Activated gamma-delta T cell treated with Interleukin-2 at 50 U/mL for 16 hours (primary cell): ENCODE measurements around the gene DPH2.

Source experiments
- DNase-seq: peaks from one replicate; pipeline ENCODE4 v3.0.0-alpha.2; 2020

Gene DPH2

DNA sequence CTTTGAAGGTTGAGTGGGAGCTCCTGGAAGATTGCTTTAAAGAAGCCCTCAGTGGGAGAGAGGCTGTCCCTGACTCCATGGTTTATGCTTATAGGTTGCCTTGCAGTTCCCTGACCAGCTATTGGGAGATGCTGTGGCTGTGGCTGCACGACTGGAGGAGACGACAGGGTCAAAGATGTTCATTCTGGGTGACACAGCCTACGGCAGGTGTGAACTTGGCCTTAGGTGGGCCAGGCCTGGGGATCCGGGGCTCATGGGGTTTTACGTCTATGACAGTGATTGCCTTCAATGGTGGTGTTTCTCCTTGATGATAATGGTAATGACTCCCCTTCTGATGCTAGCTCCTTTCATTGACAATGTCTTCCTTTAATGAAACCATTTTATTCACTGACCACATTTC is 692 bp downstream of the DPH2 start:
- no peak for DNase-seq

DNA sequence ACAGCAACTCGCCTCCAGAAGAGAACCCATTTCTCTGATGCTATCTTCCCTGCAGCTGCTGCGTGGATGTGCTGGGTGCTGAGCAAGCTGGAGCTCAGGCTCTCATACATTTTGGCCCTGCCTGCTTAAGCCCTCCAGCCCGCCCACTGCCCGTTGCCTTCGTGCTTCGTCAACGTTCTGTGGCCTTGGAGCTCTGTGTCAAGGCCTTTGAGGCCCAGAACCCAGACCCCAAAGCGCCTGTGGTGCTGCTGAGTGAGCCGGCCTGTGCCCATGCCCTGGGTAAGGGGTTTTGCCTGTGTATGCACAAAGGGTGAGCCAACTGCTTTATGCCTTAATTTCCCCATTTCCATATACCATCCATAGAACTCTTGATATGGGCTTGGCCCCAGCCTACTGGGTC is 1.1 kb downstream of the DPH2 start:
- DNase-seq = no peak

DNA sequence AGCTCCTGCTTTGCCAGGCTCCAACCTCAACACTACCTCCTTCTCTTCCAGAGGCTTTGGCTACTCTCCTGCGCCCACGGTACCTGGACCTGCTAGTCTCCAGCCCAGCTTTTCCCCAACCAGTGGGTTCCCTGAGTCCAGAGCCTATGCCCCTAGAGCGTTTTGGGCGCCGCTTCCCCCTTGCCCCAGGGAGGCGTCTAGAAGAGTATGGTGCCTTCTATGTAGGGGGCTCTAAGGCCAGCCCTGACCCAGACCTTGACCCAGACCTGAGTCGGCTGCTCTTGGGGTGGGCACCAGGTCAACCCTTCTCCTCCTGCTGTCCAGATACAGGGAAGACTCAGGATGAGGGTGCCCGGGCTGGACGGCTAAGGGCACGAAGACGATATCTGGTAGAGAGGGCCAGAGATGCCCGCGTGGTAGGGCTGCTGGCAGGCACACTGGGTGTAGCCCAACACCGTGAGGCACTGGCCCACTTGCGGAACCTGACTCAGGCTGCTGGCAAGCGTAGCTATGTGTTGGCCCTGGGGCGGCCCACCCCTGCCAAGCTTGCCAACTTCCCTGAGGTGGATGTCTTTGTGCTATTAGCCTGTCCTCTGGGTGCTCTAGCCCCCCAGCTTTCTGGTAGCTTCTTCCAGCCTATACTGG is 1.6 kb downstream of the DPH2 start:
- no peak for DNase-seq

- DNase-seq = no peak
Observed at GRCh38 chr1:43973981-43974442, 4.2 kb downstream of the DPH2 start.

DNA sequence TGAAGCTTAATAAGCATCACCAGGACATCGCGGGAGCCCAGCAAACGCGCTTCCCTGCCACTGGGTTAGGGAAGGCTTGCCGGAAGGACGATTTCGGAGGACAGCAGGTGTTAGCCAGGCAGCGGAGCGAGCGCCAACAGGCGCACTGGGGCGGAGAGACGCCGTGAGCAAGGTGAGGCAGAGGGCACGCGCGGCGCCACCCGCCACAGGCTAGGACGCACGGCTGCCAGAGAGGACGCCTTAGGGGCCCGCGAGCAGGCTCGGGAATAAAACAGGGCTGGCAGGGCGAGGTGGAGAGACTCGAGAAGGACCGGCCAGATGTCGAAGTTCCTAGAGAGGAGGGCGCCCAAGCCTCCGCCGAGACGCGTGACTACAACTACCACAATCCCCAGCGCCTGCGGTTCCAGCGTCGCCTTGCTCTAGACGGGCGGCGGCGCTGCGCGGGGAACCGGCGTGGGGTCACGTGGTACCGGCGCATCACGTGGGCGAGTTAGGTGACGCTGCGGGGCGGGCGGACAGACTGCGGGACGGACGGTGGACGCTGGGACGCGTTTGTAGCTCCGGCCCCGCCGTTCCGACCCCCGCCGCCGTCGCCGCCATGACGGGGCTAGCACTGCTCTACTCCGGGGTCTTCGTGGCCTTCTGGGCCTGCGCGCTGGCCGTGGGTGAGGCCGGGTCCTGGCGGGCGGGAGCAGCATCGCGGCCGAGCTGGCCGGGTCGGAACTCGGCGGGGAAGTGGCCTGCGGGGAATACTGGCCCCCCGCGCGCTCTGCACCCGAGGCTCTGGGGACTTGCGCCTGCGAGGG is 4.8 kb downstream of the DPH2 start, which contains the start of gene ATP6V0B:
Gene ATP6V0B, plus strand, starts transcription at position 518 of the 806 bp plus-strand sequence. Its CDS starts 81 bp downstream, at position 599.
- peak; percentile 92 for DNase-seq

- DNase-seq = peak; percentile 28
Observed at GRCh38 chr1:43975249-43975961, 5.6 kb downstream of the DPH2 start.

DNA sequence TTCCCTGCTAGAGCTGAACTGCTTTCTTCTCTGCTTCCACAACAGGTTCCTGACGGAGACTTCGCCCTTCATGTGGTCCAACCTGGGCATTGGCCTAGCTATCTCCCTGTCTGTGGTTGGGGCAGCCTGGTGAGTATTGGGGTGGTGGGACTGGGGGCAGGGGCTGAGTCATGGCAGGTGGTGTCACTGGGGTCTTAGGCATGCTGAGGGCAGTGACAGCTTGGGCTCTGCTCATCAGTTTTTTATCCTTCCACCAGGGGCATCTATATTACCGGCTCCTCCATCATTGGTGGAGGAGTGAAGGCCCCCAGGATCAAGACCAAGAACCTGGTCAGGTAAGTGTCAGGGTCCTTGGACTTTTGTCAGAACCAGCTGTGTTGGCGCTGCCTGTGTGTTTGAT is 6.2 kb downstream of the DPH2 start:
- DNase-seq = no peak

GRCh38 chr1:43976890-43977289 is 7.1 kb downstream of the DPH2 start:
- DNase-seq = no peak

DNA sequence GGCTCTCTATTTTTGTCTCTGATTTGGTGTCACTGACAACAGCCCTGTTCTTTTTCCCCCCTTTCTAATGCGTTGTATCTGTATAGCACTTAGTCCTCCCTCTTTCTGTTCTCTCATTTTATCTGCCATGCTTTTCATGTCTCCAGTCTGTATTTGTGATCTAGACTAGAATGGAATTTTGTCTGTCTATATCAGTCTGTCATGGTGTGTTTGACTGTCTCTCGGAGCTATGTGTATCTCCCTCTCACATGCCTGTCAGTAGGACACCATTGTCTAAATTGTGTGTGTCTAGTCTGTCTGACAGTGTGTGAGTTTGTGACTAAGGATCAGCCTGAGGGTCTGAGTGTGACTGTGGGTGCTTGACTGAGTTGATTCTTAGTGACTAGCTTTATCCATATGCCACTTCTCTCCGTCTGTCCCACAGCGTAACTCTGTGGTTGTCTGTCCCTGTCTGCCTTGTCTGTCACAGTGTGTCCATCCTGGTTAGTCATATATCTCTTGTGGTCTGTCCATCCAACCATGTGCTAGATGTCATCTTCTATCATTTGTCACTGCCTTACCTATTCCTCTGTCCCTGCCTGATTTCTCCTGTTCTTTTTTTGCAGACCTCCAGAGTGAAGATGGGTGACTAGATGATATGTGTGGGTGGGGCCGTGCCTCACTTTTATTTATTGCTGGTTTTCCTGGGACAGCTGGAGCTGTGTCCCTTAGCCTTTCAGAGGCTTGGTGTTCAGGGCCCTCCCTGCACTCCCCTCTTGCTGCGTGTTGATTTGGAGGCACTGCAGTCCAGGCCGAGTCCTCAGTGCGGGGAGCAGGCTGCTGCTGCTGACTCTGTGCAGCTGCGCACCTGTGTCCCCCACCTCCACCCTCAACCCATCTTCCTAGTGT is 7.8 kb downstream of the DPH2 start:
- DNase-seq = no peak

DNA sequence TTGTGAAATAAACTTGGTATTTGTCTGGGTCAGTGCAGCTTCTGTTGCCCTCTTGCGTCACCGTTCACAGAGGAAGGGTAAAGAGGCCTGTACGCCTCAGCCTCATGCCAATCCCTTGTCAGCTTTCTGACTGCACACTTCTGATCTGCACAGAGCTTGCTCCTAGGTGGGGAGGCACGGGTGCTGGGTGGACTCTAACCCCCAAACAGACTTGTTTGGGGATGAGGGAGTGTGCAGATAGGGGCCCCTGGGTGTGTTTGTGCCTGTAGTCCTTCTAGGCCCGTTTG is 8.4 kb downstream of the DPH2 start:
- DNase-seq = no peak

DNA sequence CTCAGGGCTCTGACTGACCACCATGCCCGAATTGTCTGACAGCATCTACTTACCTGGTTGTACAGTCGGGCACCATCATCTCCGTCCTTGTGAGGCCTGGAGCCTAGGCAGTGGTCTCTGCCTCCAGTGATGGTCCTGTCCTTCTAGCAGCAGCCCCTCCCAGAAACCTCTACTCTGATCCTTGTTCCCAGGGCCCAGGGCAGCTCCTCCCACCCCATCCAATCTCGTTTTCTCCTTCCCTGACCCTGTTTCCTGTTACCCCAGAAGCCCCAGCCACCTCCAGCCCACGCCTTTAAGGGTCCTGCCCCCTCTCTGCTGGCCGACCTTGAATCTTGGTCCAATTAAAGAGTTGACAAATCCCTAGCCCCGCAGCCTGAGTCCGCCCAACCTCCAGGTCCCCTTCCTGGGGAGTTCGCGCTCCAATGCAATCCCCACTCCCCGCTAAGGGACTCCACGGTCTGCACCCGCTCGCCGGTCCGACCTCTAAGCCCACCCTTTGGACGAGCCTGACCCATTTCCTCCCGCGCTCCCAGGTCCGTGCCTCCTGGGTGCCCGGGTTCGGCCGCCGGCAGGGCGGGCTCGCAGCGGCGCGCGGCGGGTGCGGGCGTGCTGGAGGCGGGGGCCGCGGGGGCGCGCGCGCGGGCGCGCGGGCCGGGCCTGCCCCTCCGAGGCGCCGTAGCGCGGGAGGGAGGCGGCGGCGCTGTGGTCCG is 8.9 kb downstream of the DPH2 start, which contains the start of gene B4GALT2:
Gene B4GALT2, plus strand, starts transcription at position 660 of the 710 bp plus-strand sequence. CDS start 1,951 bp downstream, outside the sequence.
- DNase-seq = no peak

- DNase-seq = no peak
Observed at GRCh38 chr1:43979261-43979527, 9.4 kb downstream of the DPH2 start.

DNA sequence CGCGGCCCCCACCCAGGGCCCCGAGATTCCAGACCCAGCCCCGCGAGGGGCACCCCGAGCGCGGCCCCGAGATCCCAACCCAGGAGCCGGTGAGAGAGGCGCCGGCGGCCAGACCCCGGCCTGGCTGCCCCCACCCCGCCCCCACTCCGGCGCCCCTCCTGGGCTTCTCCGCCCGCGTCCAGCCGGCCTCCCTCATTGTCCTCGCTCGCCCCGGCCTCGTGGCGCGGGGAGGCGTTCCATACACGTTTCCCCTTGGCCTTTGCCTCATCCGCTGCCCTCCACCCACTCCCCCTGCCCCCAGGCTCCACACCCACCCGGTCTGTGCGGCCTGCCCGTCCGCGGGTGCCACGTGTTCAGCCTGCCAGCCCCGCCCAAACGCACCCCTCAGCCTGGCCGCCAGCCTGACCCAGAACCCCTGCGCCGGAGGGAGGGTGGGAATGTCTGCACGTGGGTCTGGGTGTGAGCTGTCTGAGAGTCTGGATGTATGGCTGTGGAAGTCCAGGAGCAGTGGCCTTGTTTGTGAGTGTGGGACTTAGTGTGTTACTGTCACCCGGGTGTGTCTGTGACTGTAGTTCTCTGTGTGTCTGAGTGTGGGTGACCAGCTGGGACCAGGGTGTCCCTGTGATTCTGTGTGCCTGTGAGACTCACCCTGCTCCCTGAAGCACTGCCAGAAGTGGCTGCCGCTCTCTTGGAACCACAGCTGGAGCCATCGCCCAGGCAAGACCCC is 9.9 kb downstream of the DPH2 start:
- DNase-seq = no peak

DNA sequence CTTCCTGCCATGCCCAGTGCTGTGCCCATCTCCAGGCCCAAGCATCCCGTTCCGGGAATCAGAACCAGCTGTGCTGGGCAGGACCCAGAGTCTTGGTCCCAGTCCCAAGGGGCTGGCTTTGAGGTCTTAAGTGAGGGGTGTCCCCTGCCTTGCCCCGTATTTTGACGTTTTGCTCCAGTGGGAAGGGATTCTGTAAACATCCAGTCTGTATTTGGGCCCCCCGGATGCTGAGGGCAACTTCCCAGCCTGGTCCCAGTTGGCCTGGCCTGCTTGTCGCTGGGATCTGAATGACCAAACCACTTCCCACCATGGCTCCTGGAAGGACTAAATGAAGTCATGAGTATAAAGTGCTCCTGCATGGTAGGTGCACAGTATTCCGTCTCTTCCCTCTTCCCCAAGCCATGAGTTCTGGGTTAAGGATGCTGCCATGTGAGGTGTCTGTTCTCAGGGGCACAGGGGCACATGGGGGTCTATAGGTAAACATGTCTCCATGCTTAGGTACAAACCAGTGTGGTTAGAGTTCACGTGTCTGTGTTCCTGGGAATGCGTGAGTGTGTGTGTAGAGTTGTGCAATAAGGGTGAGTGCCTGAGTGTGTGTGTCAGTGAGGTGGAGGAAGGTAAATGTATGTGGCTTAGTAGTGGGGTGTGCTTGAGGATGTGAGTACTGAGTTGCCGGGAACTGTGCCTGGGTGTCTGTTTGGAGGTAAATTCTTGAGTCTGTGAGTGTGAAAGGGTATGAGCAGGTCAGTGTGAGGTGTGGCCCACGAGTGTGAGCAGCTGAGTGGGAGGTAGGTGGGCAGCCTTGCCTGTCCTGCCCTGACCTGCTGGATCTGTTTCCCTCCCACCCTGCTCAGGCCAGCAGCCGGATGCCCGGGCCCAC is 10.7 kb downstream of the DPH2 start:
- no peak for DNase-seq

DNA sequence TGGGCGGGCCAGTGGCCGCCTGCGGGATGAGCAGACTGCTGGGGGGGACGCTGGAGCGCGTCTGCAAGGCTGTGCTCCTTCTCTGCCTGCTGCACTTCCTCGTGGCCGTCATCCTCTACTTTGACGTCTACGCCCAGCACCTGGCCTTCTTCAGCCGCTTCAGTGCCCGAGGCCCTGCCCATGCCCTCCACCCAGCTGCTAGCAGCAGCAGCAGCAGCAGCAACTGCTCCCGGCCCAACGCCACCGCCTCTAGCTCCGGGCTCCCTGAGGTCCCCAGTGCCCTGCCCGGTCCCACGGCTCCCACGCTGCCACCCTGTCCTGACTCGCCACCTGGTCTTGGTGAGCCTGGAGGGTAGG is 11.3 kb downstream of the DPH2 start:
- DNase-seq = no peak

GRCh38 chr1:43981636-43982035 is 11.8 kb downstream of the DPH2 start:
- no peak for DNase-seq

DNA sequence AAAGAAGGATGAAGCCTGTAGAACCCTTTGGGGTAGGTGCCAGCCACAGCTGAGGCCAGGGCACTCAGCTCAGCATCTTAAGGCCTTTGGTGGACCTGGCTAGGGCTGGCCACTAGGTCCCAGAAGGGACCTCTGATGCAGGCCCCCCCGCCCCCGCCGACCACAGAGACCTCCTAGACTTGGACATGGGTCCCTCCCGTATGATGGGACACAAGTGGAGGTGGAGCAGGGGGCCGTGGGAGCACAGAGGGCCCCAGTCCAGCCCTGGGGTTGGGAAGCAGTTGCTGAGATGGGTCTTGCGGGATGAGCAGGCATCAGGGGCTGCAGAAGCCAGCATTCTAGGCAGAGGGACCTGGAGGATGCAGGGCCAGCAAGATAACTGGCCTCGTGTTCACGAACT is 12.4 kb downstream of the DPH2 start:
- no peak for DNase-seq

DNA sequence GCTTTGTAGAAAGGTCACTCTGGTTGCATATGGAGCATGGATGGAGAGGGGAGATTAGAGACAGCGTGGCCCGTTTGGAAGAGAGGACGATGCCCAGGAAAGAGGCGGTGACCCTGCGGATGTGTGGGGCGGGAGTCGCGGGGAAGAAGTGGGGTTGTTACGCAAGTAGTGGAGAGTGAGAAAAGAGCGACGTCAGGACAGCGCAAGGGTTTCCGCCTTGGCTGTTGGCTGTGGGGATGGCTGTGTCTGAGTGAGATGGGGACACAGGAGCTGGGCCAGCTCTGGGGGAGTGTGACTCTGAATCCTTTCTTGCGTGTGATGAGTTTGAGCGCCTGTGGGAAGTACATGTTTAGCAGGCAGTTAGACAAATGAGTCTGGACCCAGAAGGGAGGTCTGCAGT is 13.0 kb downstream of the DPH2 start:
- no peak for DNase-seq

DNA sequence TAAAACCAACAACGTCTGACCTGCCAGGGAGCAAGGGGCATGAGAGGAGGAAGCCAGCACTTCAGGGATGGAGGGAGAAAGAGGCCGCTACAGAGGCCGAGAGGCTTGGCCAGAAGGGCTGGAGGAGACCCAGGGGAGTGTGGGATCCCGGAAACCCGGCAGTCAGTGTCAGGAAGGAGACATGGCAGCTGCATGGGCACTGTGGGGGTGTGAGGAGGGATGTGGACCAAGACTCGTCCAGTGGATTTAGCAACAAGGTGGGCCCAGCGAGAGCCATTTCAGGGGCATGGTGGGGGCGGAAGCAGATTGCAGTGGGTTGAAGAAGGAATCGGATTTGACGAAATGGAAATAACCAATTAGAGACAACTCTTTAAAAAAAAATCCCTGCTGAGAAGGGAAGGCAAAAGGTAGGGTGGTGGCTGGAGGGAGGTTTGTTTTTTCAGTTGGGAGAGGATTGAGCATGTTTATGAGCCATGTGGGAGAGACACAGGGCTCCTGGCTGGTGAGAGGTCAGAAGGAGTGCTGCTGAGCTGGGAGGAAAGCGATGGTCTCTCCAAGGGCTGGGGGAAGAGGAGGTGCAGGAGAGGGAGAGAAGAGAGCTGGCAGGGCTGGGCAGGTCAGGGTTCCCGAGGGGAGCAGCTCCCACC is 13.6 kb downstream of the DPH2 start:
- DNase-seq = no peak

DNA sequence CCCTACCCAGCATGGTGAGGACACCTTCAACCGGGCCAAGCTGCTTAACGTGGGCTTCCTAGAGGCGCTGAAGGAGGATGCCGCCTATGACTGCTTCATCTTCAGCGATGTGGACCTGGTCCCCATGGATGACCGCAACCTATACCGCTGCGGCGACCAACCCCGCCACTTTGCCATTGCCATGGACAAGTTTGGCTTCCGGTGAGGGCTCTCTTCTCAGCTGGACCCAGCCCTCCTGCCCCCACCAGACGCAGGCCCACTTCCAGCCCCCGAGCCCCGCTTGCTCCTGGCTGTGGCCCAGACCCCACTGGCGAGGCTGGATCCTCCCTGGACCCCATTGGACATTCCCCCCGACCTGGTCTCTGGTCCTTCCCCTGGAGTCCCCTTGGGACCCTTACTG is 15.0 kb downstream of the DPH2 start:
- DNase-seq = no peak
